H1 (cell line): ENCODE measurements around the gene XPNPEP1. TPM values are rescaled to one million over a fixed set of nuclear protein-coding genes. Genes with fewer than 3 reads are reported as not detected.

Experiments
- CTCF ChIA-PET: fragments of 300-600 bp; sonication (Branson Sonifier 250); formaldehyde crosslinking; loops from one replicate; lab custom pipeline; 2021; ENCODE audit not compliant: partially characterized antibody; lab: Charles Lee
- POLR2A ChIA-PET: fragments of 300-600 bp; sonication (Branson Sonifier 250); formaldehyde crosslinking; loops from one replicate; lab custom pipeline; 2021; ENCODE audit warnings: inconsistent platforms; ENCODE audit not compliant: partially characterized antibody; lab: Charles Lee
- DNase-seq, 2 experiments: peaks; one replicate each; pipeline versions ENCODE4 v3.0.0 to v3.0.0-alpha.2; 2010 to 2022; ENCODE audit warnings: low spot score in 2 of 2, low read depth in 1 of 2, mixed read lengths in 1 of 2
- FAIRE-seq: peaks from 2 replicates; lab custom pipeline; 2011; peaks lifted over from hg19 to GRCh38; lab: Jason Lieb, UNC
- H2AFZ ChIP-seq: 2 replicates; pipeline ENCODE4 v1.8.1; 2012; ENCODE audit warnings: low read length, inconsistent platforms
- H2AK5ac ChIP-seq: 2 replicates; pipeline ENCODE4 v1.6.1; 2013; ENCODE audit warnings: low read depth, low read length
- H2BK120ac ChIP-seq: replicated peaks from 2 replicates; pipeline ENCODE3; 2013; ENCODE audit warnings: low read depth, low read length, inconsistent platforms
- H2BK12ac ChIP-seq: 2 replicates; pipeline ENCODE4 v1.6.1; 2013; ENCODE audit warnings: low read depth, low read length
- H2BK15ac ChIP-seq: 2 replicates; pipeline ENCODE4 v1.6.1; 2013; ENCODE audit warnings: low read length
- H2BK20ac ChIP-seq: 2 replicates; pipeline ENCODE4 v1.6.1; 2013; ENCODE audit warnings: low read length
- H2BK5ac ChIP-seq: 2 replicates; pipeline ENCODE4 v1.6.1; 2013; ENCODE audit warnings: low read depth, low read length
- H3K14ac ChIP-seq: 2 replicates; pipeline ENCODE4 v1.6.1; 2013; ENCODE audit warnings: inconsistent platforms; ENCODE audit not compliant: insufficient read length
- H3K18ac ChIP-seq: 2 replicates; pipeline ENCODE4 v1.6.1; 2013; ENCODE audit warnings: low read length; ENCODE audit errors: extremely low read depth
- H3K23ac ChIP-seq: 2 replicates; pipeline ENCODE4 v1.6.1; 2013; ENCODE audit warnings: inconsistent platforms; ENCODE audit not compliant: insufficient read length
- H3K23me2 ChIP-seq: 2 replicates; pipeline ENCODE4 v1.6.1; 2013; ENCODE audit warnings: low read depth, low read length
- H3K27ac ChIP-seq: 2 replicates; pipeline ENCODE4 v1.6.1; 2011; ENCODE audit warnings: low read depth, low read length, inconsistent platforms
- H3K27me3 ChIP-seq, 4 experiments: replicated peaks in 1 of 4; 1 replicate in 1 of 4; 2 replicates in 3 of 4; pipeline versions ENCODE4 v1.6.1 to v1.8.1; 2011 to 2013; ENCODE audit warnings: low read length in 3 of 4, mild to moderate bottlenecking in 3 of 4, inconsistent platforms in 2 of 4, mixed read lengths in 2 of 4, moderate library complexity in 1 of 4; ENCODE audit not compliant: control insufficient read depth in 3 of 4, insufficient read depth in 3 of 4; ENCODE audit errors: extremely low read depth in 1 of 4
- H3K36me3 ChIP-seq, 4 experiments: 2 replicates each; pipeline versions ENCODE4 v1.6.1 to v1.8.1; 2011 to 2013; ENCODE audit warnings: mild to moderate bottlenecking in 4 of 4, low read length in 3 of 4, moderate library complexity in 2 of 4, control low read depth in 1 of 4, inconsistent platforms in 1 of 4; ENCODE audit not compliant: insufficient read depth in 4 of 4, control insufficient read depth in 2 of 4
- H3K4ac ChIP-seq: replicated peaks from 2 replicates; pipeline ENCODE3; 2013; ENCODE audit warnings: low read length, low read depth, mixed read lengths, inconsistent platforms; ENCODE audit not compliant: insufficient read length
- H3K4me1 ChIP-seq, 4 experiments: replicated peaks in 1 of 4; 1 replicate in 1 of 4; 2 replicates in 3 of 4; pipeline versions ENCODE4 v1.6.1 to v1.8.1; 2011 to 2013; ENCODE audit warnings: low read length in 3 of 4, inconsistent platforms in 2 of 4, mixed read lengths in 1 of 4; ENCODE audit not compliant: insufficient read depth in 4 of 4, control insufficient read depth in 3 of 4
- H3K4me2 ChIP-seq, 2 experiments: 2 replicates each; pipeline versions ENCODE4 v1.6.1 to v1.8.1; 2011 to 2013; ENCODE audit warnings: low read depth in 2 of 2, low read length in 2 of 2, control low read depth in 1 of 2, inconsistent platforms in 1 of 2, mild to moderate bottlenecking in 1 of 2; ENCODE audit not compliant: insufficient read depth in 1 of 2
- H3K4me3 ChIP-seq, 4 experiments: fragments of 200-600, 300-600 bp in 1 of 4; sonication (generic), shearing (Covaris generic), sonication (Bioruptor Twin) in 1 of 4; 2 replicates each; pipeline versions ENCODE4 v1.5.1 to v1.8.1; 2011 to 2016; ENCODE audit warnings: low read length in 4 of 4, low read depth in 3 of 4, control low read depth in 2 of 4, inconsistent platforms in 2 of 4, mild to moderate bottlenecking in 2 of 4, mixed read lengths in 1 of 4, moderate library complexity in 1 of 4; ENCODE audit not compliant: insufficient read depth in 2 of 4; ENCODE audit errors: extremely low read depth in 1 of 4
- H3K56ac ChIP-seq: replicated peaks from 2 replicates; pipeline ENCODE3; 2013; ENCODE audit warnings: low read depth, mild to moderate bottlenecking, mixed read lengths, low read length, inconsistent platforms; ENCODE audit not compliant: insufficient read length
- H3K79me1 ChIP-seq: 2 replicates; pipeline ENCODE4 v1.6.1; 2013; ENCODE audit warnings: low read depth, low read length, control low read depth
- H3K79me2 ChIP-seq, 2 experiments: 2 replicates each; pipeline versions ENCODE4 v1.6.1 to v1.8.1; 2012 to 2013; ENCODE audit warnings: low read length in 2 of 2, mild to moderate bottlenecking in 2 of 2, inconsistent platforms in 1 of 2; ENCODE audit not compliant: insufficient read depth in 2 of 2, control insufficient read depth in 1 of 2
- H3K9ac ChIP-seq, 4 experiments: replicated peaks in 1 of 4; 1 replicate in 1 of 4; 2 replicates in 3 of 4; pipeline versions ENCODE4 v1.6.1 to v1.8.1; 2011 to 2013; ENCODE audit warnings: low read depth in 3 of 4, low read length in 3 of 4, control low read depth in 2 of 4, mild to moderate bottlenecking in 2 of 4, moderate library complexity in 2 of 4, inconsistent platforms in 1 of 4; ENCODE audit errors: extremely low read depth in 1 of 4
- H3K9me3 ChIP-seq, 2 experiments: 2 replicates each; pipeline versions ENCODE4 v1.6.1 to v1.8.1; 2012 to 2013; ENCODE audit warnings: mild to moderate bottlenecking in 2 of 2, moderate library complexity in 2 of 2, control low read depth in 1 of 2, inconsistent platforms in 1 of 2, low read depth in 1 of 2, low read length in 1 of 2, mixed read lengths in 1 of 2; ENCODE audit not compliant: insufficient read depth in 2 of 2
- H4K20me1 ChIP-seq, 2 experiments: replicated peaks in 1 of 2; 2 replicates each; pipeline versions ENCODE3 to v1.8.1; 2011 to 2013; ENCODE audit warnings: inconsistent platforms in 2 of 2, low read length in 2 of 2, mild to moderate bottlenecking in 1 of 2; ENCODE audit not compliant: insufficient read depth in 2 of 2, control insufficient read depth in 1 of 2
- H4K5ac ChIP-seq: 2 replicates; pipeline ENCODE4 v1.6.1; 2013; ENCODE audit warnings: low read length, low read depth, mixed read lengths, inconsistent platforms; ENCODE audit not compliant: insufficient read length
- H4K8ac ChIP-seq: 2 replicates; pipeline ENCODE4 v1.8.0; 2013; ENCODE audit warnings: mild to moderate bottlenecking, moderate library complexity, low read length, inconsistent platforms; ENCODE audit not compliant: insufficient read depth; ENCODE audit errors: extremely low read depth
- H4K91ac ChIP-seq: replicated peaks from 2 replicates; pipeline ENCODE3; 2013; ENCODE audit warnings: low read length, mixed read lengths, inconsistent platforms; ENCODE audit not compliant: insufficient read length
- ASH2L ChIP-seq: fragments of 200-600, 300-600 bp; sonication (generic); IDR thresholded peaks from one replicate; pipeline ENCODE4 v1.7.1; 2017; ENCODE audit warnings: low read length
- GABPA ChIP-seq: IDR thresholded peaks from 2 replicates; pipeline ENCODE4 v1.6.1; 2011; ENCODE audit warnings: mild to moderate bottlenecking, low read length, moderate library complexity, borderline replicate concordance; ENCODE audit not compliant: insufficient read depth
- MAFK ChIP-seq: IDR thresholded peaks from 2 replicates; pipeline ENCODE4 v1.6.1; 2012; ENCODE audit warnings: low read depth, mild to moderate bottlenecking, improper control_type of control experiment, low read length
- RBBP5 ChIP-seq: IDR thresholded peaks from 2 replicates; pipeline ENCODE4 v1.7.1; 2012; ENCODE audit warnings: low read depth, mild to moderate bottlenecking, inconsistent platforms, low read length, moderate library complexity, borderline replicate concordance
- WGBS, 2 experiments: shearing (Covaris generic) in 1 of 2; methylation state at CpG; one replicate each; pipeline versions ENCODE4 v1.1.6 to v1.1.7; 2013 to 2015; ENCODE audit warnings: low lambda C conversion rate in 2 of 2, mixed read lengths in 2 of 2, inconsistent platforms in 1 of 2, low coverage in 1 of 2, missing lambda C conversion rate in 1 of 2; ENCODE audit not compliant: insufficient replicate concordance in 2 of 2, insufficient coverage in 1 of 2, insufficient read length in 1 of 2; ENCODE audit errors: extremely low coverage in 1 of 2, missing lambda C conversion rate in 1 of 2; 5-methylcytosine and 5-hydroxymethylcytosine counted together
- polyA plus RNA-seq, 7 experiments: library from polyadenylated mRNA; depleted of rRNA in 3 of 7; stranded (reverse) in 5 of 7; unstranded in 2 of 7; fragments of >200 nt in 5 of 7; fragments of 200-250 nt in 2 of 7; gene quantifications; 1 replicate in 5 of 7; 2 replicates in 1 of 7; 4 replicates in 1 of 7; pipeline versions ENCODE4 v1.2.1 to v1.2.3, GENCODE V29; 2011 to 2013; ENCODE audit warnings: missing spikeins in 2 of 7, mixed read lengths in 2 of 7
- total RNA-seq: library from RNA; stranded (reverse); fragmentation: NEBNext Ultra II Directional; extraction: Animal tissue kit (Norgen Biotek cat#: 25700); gene quantifications from 2 replicates; pipeline ENCODE4 v1.2.1, GENCODE V29; 2021

XPNPEP1 gene
- total and polyA plus RNA-seq, 2 of the 8 experiments (the other 6 are each of a cell fraction or from before 2014, with no cell fraction given) = 61.1 to 201 TPM

DNA sequence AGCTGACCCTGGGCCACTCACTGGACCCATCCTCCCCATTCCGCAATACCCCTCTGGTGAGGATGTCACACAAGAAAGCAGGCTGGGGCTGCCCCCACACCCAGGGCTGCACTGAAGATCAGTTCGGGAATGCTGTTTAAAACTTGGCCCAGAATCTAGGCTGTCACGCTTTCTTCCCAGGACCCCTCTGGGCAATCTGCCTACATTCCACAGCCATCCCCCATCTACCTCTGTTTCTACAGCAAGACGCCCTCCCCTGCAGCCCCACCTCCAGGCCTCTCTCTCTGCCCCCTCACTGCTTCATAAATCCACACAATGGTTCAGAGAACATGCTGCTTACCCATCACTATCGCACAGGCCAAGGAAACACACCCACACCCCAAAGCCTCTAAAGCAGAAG lies 36.1 kb downstream of the XPNPEP1 start:
- CTCF ChIA-PET = interaction anchor here (0.8 to 1.9 kb wide), 3 partner anchors 70 to 148 kb away, joined by 3 to 6 read pairs (median 3); no protein-coding TSS in a partner anchor
- POLR2A ChIA-PET = no interaction called here
- Histone ChIP-seq H3K4ac (no peak overlapping the region), H3K9me3 (no peaks in the 10 kb centered on the region), H3K27me3 (no peaks in the 10 kb centered on the region), H3K14ac (no peak overlapping the region), H4K8ac (no peak overlapping the region), H2BK20ac (no peak overlapping the region), H2AFZ (no peak overlapping the region), H3K4me1 (peaks cover 0 to 5% (median 2%) of the 10 kb centered on the region in 4 experiments; a peak in 3 of 7 replicates), H3K79me2 (no peaks in the 10 kb centered on the region), H3K9ac (no peak overlapping the region), H4K91ac (no peak overlapping the region), H3K4me3 (no peak overlapping the region), H3K79me1 (peaks cover 2% of the 10 kb centered on the region; the same call in 1 of the 2 replicates), H2BK5ac (no peak overlapping the region), H4K5ac (no peak overlapping the region), H3K18ac (no peak overlapping the region), H2AK5ac (no peak overlapping the region), H2BK120ac (no peak overlapping the region), H2BK12ac (no peak overlapping the region), H3K27ac (no peak overlapping the region), H2BK15ac (no peak overlapping the region), H4K20me1 (peaks cover 0 to 3% of the 10 kb centered on the region in 2 experiments)
- FAIRE-seq (no peak), DNase-seq (no peak)
- 92% methylated on average over 5 of the region's 5 CpGs; no CpG with 5 or more reads in 1 of the 2 experiments for whole genome bisulfite sequencing, 2 experiments
- TF ChIP-seq RBBP5 (no peak), MAFK (no peak), GABPA (no peak), ASH2L (no peak)
- TF ChIP-seq, all 59 proteins: peak for 0
- H3K56ac ChIP-seq = no peak overlapping the region
- H3K4me2 ChIP-seq = no peak overlapping the region
- H3K23ac ChIP-seq = no peak overlapping the region
- peaks cover 1 to 14% (median 5%) of the 10 kb centered on the region in 4 experiments; a peak in 6 of 8 replicates for H3K36me3 ChIP-seq
- H3K23me2 ChIP-seq = no peaks in the 10 kb centered on the region; the same call in 1 of the 2 replicates
